ENCODE data around the gene MACROD2.

Gene MACROD2

DNA sequence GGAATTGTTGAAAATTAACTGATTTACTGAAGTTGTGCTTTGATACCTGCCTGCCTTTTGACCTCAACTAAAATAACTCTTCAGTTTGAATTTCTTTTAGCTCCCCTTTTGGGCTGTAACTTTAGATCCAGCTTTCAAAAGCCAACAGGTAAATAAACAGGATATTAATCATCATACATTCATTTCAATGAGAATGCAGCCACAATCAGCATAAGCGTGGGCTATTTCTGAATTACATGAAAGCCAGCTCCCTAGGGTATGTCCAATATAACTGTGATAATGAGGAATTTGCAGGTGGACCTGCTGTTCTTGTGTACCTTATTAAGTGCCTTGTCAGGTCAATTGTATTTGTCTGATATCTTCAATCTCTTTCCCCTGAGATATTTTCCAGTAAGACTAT lies 1747.3 kb downstream of the MACROD2 start:
- DNase-seq (ENCODE audit: low read depth in 4 of 4, low spot score in 1 of 4) = no peak

DNA sequence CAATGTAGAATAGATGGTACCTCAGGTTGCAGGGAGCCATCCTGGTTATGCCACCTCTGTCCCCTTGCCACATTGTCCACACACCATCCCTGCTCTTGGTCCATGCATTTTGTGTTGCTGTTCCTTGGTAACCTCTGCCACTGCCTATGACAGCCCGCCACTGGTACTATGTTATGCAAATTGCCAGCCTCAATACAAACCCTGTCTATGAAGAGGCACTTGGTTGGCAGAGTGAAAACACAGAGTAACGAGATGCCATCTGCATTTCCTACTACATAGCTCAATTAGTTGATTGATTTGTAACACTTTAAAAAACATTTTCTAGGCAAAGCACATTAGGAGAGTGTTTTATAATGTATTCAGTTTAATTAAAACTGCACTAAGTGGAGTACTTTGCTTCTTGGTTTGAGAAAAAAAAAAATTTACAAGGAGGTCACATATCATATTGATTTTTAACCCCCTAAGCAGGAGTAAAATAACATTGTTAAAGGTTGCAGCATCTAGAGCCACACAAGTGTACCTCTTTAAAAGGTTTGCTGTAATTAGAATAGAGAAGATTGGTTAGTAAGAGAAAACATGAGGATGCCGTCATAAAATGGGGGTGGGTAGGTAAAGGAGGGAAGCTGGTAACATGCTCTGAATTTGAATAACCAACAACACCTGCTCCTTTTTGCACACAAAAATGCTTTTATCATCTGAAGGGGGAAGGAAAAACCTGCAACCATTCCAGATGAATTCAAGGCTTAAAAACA lies 1760.9 kb downstream of the MACROD2 start:
- DNase-seq (ENCODE audit: low read depth in 4 of 4, low spot score in 1 of 4) = no peak

DNA sequence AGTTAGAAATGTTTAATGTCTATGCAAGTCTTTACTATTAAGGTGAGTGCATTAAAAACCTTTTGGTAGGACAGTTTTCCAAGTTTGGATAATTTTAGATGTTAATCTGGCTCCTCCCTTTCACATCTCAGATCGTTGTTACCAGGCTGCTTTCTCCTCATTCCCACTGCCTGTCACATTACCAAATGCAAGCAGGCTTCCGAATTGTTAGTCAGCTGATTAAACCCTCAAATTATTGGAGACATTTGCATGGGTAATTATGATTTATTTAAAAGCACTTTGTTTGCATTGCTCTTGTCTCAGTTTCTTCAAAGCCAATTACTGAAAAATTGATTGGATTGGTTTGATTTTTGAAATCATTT lies 1761.4 kb downstream of the MACROD2 start:
- DNase-seq (ENCODE audit: low read depth in 4 of 4, low spot score in 1 of 4) = no peak

DNA sequence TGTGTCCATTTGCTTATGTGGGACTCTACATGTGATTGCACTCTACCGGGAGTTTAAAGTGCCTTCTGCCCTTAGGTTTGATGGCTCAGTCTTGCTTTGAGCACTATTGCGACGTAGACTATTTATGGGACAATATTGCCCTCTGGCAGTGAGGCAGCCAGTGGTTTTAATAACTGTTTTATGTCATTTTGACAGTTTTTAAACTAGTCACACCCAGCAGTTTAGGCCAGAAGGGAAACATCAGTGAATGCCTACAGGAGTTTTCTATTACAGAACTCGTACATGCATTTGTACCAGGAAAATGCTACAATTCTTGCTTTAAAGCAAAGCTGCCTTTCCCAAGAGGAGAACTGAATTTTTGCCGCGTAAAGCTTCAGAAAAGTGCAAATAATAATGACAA lies 1764.3 kb downstream of the MACROD2 start:
- no peak for DNase-seq (ENCODE audit: low read depth in 4 of 4, low spot score in 1 of 4)

DNA sequence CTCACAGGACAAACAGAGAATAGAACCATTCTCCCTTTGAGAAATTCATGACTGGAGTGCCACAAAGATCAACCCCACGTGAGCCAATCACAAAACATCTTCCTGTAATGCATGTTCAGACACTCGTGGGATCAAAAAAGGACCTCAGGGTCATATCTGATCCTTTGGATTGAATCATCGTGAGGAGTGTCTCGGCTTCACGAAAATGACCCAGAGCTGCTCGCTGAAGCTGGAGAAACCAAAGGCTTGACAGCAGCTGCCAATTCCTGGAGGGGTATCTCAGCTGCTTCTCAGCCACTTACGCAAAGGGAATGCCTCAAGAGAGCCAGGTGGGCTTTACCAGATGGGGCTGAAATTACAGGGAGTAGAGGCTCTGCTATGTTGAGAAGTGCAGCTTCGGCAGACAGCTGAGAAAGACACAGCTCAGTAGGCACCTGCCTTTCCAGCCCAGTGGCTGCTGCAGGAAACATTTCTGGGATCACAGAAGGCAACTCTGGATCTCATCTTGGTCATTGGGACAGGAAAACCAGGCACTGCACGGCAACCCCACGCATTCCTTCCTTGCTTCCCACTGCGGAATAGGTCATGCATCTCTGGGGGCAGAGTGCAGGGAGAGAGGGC lies 1764.8 kb downstream of the MACROD2 start:
- DNase-seq (ENCODE audit: low read depth in 4 of 4, low spot score in 1 of 4) = no peak

DNA sequence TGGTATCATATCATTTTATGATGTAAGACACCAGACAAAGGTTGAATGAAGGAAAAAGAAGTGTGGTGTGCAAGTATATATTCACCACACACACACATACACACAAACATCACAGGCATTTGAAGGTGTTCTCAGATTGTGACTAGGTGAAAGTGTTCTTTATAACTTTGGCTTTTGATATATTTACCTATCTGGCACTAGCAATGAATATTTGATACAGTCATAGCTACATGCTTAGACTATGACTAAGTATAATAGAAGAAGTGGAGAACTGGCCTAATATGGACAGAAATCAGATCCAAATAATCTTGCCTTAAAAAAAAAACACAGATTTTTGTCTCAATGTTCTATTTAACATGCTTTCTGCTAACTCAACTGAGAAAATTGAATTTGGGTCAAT lies 1768.0 kb downstream of the MACROD2 start:
- DNase-seq (ENCODE audit: low read depth in 4 of 4, low spot score in 1 of 4) = no peak

DNA sequence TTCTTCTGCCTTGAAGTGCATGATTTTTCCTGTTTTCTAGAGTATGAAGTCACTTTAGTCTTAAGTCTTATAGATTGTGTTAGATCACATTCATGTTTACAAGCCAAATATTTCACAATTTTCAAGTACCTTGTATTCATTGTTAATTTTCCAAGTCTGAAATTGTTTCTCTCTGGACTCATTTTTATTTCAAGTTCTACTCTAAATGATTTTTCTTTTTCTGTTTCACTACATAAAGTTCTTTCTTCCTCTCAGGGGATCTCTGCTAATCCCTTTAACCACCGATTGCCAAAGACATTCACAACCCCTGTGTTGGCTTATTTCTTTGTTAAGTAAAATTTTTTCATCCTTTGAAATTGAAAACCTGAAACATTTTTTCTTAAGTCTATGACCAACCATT lies 1772.3 kb downstream of the MACROD2 start:
- DNase-seq (ENCODE audit: low read depth in 4 of 4, low spot score in 1 of 4) = no peak

DNA sequence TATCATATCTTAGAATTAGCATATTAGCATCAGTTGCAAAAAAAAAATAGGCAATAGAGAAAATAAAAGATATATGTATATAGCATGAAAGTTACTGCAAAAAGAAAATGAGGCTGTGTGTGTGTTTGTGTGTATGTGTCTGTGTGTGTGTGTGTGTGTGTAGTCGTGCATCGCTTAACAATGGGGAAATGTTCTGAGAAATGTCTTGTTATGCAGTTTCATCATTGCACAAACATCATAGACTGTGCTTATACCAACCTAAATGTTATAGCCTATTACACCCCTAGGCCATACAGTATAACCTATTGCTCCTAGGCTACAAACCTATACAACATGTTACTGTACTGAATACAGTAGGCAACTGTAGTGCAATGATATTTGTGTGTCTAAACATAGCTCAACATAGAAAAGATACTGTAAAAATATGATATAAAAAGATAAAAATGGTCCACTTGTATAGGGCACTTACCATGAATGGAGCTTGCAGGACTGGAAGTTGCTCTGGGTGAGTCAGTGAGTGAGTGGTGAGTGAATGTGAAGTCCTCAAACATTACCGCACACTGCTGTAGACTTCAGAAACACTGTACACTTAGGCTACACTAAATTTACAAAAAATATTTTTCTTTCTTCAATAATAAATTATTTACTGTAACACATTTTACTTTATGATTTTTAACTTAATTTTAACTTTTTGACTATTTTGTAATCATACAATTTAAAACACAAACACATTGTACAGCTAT lies 1772.9 kb downstream of the MACROD2 start:
- DNase-seq (ENCODE audit: low read depth in 4 of 4, low spot score in 1 of 4) = no peak

DNA sequence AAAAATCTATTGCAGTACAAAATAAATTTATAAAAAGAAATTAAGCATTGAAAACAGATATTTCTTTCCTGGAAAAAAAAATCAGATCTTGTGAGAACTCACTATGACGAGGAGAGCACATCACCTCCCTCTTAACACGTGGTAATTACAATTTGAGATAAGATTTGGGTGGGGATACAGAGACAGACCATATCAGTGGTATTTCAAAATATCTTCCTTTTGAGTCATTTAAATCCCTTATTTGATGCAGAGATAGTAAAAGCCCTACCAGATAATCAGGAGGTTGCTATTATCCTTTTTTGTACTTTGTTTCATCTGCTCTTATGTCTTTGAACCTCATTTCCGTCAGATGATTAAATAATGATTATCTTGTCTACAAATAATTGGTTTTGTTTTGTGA lies 1777.5 kb downstream of the MACROD2 start:
- no peak for DNase-seq (ENCODE audit: low read depth in 4 of 4, low spot score in 1 of 4)

DNA sequence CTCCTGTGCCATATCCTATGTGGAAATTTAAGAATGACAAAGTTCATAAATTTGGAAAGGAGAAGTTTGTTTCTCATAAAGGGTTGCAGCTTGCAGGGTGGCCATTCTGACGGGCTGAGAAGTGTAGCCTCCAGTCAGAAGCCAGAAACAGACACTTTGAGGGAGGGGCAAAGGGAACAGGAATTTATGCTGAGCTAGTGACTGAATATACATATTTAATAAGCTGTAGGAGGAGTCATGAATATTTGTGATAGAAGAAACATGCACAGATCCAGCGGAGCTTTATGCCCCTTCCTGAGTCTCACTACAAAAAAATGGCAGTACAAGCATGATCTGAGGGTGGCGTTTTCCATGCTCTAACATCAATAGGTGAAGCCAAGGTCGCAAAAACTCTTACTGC lies 1779.6 kb downstream of the MACROD2 start:
- no peak for DNase-seq (ENCODE audit: low read depth in 4 of 4, low spot score in 1 of 4)

DNA sequence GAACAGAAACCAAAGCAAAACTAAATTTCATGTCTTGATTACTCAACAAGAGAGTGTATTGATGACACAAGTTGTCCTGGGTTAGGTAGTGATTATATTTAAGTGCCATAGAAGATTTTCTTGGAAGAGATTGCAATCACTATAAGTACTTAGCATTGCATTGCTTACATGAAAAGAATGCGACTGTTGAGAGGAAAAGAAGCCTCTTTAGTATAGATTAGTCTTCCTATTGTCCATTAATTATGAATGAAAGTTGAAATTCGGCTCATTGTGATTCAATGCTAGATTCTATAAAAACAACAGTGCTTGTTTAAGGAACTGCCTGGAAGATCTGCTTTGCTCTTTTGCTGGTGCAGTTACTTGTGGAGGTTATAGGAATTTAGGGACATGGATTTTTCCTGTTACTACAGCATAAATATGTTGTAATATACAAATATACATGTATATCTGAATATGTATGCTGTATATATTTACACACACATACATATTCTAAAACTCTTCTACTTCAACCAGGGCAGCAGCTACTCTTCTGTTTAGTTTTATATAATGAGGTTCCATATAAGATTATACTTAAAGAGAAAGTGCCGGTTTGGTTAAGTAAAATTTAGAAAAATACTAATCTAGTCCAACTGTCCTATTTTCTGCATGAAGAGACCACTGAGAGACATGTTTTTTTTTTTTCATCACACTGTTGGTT lies 1781.6 kb downstream of the MACROD2 start:
- no peak for DNase-seq (ENCODE audit: low read depth in 4 of 4, low spot score in 1 of 4)

DNA sequence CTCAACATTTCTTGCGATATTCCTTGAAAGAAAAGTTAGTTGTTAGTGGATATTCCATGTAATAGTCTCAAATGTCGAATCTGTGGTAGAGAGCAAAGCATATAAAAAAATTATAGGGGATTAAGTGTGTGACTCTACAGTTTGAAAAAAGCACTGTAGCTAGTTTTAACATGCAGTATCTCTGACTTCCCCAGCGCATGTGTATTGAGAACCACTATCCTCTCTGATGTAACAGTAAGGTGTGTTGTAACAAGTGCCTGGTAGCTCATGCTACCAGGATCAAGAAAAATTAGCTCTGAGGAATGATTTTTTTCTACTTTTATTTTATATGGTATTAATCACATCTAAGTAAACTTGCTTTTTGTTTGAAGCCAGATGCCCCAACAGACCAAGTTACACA lies 1788.7 kb downstream of the MACROD2 start:
- no peak for DNase-seq (ENCODE audit: low read depth in 4 of 4, low spot score in 1 of 4)

DNA sequence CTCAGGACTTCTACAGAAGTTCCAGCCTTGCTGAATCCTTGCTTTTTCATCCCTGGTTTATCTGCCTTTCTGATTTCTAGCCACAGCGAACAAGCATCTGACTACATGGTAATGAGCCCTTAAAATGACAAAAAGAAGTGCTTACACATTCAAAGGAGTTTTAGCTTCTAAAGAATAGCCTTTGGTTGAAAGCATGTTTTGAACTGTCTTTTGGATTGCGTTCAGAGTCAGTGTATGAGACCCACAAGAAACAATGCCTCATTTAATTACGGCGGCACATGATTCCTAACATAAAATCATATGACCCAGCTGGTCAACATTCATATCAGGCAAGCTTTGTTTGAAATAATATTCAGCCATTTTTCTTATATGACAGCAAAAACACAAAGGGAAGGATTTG lies 1793.8 kb downstream of the MACROD2 start:
- DNase-seq (ENCODE audit: low read depth in 4 of 4, low spot score in 1 of 4) = no peak

DNA sequence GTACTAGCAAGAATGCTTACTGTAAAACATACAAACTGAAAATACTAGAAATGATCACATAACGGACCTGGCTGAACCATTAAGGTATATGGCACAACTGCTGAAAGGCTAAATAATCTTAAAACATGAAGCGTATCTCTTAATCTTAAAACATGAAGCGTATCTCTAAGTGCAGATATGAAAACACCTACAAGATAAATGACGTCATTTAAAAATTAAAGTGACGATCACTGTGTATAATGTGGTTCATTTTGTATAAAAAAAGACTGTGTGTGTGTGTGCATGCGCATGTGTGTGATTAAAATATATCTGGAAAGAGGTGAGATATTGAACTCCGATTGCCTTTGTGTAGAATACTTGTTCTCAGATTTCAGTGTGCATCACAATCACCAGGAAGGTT lies 1797.5 kb downstream of the MACROD2 start:
- DNase-seq (ENCODE audit: low read depth in 4 of 4, low spot score in 1 of 4) = no peak

DNA sequence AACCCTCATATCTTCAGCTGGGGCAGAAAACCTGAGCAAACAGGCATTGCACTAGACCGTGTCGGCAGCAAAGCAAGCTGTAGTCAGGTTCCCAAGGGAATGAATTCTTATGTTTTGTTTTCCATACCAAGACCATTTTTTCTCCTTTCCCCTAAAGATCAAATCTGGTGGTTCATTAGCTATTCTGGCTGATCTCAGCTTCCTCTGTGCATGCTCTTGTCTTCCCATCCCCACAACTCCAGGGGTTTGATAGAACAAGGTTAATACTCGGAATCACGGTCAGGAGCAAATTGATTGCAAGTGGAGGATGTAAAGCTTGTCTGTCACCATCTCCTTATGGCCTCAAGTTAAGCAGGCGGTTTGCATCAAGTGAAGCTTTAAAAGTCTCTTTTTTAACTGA lies 1799.1 kb downstream of the MACROD2 start:
- no peak for DNase-seq (ENCODE audit: low read depth in 4 of 4, low spot score in 1 of 4)

DNA sequence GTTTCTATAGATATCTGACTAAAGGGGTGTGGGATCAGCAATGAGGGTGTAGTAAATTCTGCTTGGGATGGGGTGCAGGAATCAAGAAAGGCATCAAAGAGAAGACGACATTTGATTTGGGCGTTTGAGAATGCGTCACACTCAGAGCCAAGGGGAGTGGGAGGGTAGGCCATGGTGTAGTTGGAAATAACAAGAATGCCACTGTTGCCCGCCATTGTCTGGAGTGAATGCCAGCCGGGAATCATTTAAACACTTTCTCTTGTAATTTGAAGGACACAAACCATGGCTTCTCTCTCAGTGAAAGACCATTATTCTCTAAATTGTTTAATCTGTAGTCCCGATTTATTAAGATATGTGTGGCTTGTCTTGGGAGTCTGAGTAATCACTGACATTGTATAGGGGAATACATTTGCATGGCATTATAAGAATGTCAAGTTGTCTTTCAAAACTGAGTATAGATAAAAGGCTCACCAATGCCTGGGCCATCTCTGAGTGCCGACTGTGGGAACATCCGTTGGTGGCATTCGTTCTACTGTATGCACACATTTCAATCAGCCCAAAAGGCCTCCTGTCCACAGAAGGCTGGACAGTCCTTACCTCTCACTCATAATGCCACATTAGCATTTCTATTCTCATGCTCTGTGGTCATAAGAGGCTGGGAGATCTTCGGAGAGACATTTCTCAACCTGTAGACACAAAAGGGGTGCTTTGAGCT lies 1800.1 kb downstream of the MACROD2 start:
- no peak for DNase-seq (ENCODE audit: low read depth in 4 of 4, low spot score in 1 of 4)

DNA sequence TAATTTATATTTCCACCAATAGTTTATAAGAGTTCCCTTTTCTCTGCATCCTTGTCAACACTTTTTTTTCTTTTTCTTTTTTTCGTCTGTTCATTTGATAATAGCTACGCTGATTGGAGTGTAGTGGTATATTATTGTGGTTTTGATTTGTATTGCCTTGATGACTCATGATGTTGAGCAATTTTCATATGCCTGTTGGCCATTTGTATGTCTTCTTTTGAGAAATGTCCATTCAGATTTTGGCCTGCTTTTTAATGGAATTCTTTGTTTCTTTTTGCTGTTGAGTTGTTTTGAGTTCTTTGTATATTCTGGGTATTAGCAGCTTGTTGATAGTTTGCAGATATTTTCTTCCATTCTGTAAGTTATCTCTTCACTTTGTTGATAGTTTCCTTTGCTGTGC lies 1804.6 kb downstream of the MACROD2 start:
- DNase-seq (ENCODE audit: low read depth in 4 of 4, low spot score in 1 of 4) = no peak

DNA sequence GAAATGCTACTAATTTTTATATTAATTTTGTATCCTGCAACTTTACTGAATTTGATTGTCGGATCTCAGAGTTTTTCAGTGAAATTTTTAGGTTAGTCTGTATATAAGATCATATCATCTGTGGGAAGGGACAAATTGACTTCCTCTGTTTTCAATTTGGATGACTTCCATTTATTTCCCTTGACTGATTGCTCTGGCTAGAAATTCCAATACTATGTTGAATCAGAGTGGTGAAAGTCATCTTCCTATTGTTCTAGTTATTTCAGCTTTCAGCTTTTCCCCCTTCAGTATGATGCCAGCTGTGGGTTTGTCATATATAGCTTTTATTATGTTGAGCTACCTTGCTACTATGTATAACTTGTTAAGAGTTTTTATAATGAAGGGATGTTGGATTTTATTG lies 1806.7 kb downstream of the MACROD2 start:
- no peak for DNase-seq (ENCODE audit: low read depth in 4 of 4, low spot score in 1 of 4)

DNA sequence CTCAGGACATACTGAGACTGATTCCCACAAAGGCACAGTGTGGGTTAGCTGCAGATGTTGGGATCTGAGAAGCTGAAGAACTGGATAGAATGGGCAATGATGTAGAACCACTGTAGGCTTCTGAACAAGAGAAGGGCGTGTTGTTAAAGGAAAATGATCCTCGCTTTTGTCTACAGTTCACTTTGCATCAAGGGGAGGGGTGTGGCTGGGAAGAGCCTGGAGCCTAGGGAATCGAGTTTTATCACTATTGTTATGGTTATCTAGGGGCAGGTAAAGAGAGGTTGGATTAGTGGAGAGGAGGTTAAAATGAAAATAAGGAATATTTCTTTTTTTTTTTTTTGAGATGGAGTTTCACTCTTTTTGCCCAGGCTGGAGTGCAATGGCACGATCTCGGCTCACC lies 1809.8 kb downstream of the MACROD2 start:
- DNase-seq (ENCODE audit: low read depth in 4 of 4, low spot score in 1 of 4) = no peak

DNA sequence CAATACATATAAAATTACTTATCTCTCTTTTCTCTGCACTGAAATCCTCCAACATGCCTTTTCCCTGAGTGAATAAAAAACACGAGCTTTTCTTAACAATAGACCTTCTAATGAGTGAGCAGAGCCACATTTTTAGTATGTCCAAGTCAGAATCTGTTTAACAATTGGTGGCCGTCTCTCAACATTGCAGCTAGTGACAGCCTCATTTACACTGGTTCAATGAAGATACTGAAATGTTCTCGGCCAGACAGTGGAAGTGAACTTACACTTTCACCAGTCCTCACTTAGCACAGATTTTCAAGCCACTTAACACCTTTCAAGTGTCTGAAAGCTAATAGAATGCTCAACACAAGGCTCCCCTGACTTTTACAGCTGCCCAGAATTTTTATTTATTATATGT lies 1810.8 kb downstream of the MACROD2 start:
- DNase-seq (ENCODE audit: low read depth in 4 of 4, low spot score in 1 of 4) = no peak

DNA sequence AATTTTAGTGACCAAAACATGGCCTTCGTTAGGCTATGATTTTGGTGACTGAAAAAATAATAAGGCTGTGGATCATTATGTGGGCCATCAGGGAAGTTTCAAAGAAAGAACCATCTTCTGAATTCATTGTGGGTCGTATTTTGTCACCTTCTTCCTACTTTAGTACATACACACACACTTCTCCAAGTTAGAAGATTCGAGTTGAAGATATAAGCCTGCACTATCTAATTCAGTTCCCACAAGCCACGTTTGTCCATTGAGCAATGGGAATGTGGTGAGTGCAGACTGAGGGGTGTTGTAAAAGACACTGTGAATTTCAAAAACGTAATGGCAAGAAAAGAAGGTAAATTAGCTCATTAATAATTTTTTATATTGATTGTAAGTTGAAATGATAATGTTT lies 1812.0 kb downstream of the MACROD2 start:
- no peak for DNase-seq (ENCODE audit: low read depth in 4 of 4, low spot score in 1 of 4)
